Fibroblast of mammary gland (primary cell): ENCODE measurements around the gene OR1K1.
"Not testable (repeated sequence)": the region's sequence is repeated elsewhere in the genome, so short reads cannot be mapped to it uniquely, and the experiment has no call there.

Source experiments
- DNase-seq: peaks from one replicate; pipeline ENCODE4 v3.0.0-alpha.2; 2010; ENCODE audit warnings: low read depth
- H3K4me3 ChIP-seq: 2 replicates; pipeline ENCODE4 v1.5.1; 2011; ENCODE audit warnings: low read depth, mild to moderate bottlenecking, low read length, moderate library complexity; ENCODE audit not compliant: control insufficient read depth
- TF ChIP-seq, protein P1 (sequence below): conservative IDR thresholded peaks from 2 replicates; pipeline ENCODE4 v1.5.1; 2011; ENCODE audit warnings: low read depth, low read length, inconsistent platforms; ENCODE audit not compliant: control insufficient read depth, insufficient read depth

The OR1K1 gene

DNA sequence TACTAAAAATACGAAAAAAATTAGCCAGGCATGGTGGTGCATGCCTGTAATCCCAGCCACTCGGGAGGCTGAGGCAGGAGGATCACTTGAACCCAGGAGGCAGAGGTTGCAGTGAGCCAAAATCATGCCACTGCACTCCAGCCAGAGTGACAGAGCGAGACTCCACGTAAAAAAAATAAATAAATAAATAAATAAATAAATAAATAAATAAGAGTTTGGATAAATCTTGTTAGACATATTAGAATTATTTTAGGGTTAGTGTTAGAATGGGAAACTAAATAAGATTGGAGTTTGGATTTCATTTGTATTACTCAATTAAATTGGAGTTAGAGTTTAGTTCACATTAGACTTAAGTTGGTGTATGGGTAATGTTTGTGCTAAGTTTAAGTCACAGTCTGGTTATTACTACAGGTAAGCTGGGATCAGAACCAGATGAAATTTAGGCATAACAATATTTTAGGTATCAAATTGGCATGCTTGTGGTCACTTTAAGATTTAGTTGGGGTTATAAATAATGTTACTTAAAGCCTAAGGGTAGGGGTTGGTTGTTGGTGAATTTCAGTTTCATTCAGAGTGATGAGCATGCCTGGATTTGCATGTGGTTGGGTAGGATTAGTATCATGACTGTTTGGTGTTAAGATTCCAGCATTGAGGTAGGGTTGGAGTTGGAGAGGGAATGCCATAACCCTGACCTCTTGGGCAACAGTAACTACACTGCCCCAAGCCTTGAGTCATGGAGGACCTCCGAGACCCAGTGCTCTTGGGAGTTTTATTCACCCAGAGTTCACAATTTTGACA lies 7.9 kb upstream of the OR1K1 start:
- TF ChIP-seq, protein P1, sequence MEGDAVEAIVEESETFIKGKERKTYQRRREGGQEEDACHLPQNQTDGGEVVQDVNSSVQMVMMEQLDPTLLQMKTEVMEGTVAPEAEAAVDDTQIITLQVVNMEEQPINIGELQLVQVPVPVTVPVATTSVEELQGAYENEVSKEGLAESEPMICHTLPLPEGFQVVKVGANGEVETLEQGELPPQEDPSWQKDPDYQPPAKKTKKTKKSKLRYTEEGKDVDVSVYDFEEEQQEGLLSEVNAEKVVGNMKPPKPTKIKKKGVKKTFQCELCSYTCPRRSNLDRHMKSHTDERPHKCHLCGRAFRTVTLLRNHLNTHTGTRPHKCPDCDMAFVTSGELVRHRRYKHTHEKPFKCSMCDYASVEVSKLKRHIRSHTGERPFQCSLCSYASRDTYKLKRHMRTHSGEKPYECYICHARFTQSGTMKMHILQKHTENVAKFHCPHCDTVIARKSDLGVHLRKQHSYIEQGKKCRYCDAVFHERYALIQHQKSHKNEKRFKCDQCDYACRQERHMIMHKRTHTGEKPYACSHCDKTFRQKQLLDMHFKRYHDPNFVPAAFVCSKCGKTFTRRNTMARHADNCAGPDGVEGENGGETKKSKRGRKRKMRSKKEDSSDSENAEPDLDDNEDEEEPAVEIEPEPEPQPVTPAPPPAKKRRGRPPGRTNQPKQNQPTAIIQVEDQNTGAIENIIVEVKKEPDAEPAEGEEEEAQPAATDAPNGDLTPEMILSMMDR: no peak
- DNase-seq: no peak
- no peak overlapping the region for H3K4me3 ChIP-seq

DNA sequence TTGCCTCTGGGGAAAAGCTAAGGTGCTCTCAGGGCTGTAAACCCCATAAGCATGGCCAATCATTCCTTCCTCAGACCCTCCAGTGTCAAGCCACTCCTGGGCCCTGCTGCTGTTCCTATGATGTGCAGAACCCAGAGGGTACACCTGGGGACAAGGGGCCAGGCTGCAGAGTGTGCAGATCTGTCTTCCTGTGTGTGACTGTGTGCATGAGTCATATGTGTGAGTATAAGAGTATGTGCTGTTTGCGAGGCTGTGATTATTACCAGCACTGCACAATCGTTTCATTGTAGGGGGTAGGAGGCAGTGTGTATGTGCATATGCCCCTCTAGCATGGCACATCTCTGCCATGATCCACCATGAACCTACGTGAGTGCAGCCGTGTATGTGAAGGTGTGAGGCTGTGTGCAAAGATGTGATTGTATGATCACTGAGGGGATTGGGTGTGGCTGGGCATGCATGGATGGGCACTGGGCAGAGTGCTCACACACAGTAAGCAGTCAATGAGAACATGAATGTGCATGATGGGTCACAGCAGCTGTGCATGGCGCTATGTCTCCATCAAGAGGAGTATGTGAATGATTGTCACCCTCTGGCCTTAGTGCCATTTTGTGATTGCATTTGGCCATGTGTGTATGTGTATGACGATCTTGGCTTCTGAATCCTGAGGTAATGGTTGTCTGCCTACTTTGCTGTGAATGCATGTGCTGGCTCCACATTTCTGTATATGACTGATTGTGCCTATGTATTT lies 2.4 kb upstream of the OR1K1 start:
- no peak overlapping the region for H3K4me3 ChIP-seq
- TF ChIP-seq, protein P1: no peak
- peak; percentile 9 for DNase-seq

DNA sequence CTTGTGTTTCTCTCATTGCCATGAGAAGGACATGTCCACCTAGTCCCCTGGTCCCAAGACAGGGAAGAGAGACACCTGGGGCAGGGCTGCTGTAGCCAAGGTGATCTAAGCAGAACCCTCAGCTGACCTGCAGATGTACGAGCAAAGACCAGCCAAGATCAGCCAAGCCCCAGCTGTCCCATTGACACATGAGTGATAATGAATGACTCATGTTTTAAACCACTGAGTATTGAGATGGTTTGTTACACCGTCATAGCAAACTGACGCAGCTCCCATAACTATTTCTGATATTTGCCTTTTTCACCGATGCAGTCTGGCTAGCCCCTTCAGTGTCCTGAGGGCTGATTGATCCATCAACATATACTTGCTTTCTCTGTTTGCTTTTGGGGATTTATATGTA lies 6.7 kb downstream of the OR1K1 start:
- no peak overlapping the region for H3K4me3 ChIP-seq
- DNase-seq: peak; percentile 53
- TF ChIP-seq, protein P1: no peak

DNA sequence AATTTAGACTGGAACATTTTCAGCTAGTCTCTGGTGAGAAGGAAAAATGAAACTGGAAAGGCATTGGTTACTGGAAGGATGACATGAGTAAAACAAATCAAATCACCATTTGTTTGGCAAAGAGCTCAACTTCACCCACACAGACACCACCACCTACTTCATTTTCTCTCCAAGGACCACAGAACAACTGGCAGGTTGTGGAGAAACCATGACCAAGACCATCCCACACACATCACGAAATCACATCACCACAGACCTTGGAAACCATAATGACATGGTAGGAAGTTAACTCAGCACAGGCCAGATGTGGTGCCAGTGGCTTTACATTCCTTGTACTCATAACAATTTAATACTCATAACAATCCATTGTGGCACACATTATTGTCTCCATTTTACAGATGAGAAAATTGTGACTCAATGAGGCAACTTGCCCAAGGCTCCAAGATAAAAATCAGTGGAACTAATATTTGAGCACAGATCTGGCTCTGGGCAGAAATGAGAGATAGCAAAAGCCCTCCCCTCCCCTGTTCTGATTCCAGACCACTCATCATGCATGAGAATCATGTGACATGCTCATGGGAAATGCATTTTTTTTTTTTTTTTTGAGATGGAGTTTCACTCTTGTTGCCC lies 7.5 kb downstream of the OR1K1 start:
- TF ChIP-seq, protein P1: no peak
- DNase-seq: peak; percentile 67
- no peak overlapping the region for H3K4me3 ChIP-seq

DNA sequence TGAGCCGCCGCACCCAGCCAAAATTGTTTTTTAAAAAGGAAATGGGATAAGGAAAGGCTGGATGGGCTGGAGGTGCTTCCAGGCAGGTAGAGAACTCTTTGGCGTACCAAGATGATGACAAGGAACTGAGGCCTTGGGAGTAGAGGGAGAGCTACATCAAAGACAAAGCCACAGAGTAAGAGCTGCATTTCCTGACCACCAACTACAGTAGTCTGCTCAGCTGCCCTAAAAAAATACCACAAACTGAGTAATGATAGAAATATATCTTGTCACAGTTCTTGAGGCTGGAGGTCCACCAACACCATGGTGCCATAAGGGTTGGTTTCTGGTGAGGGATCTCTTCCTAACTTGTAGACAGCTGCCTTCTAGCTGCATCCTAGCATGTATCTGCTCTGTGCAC lies 8.2 kb downstream of the OR1K1 start:
- DNase-seq: no peak
- TF ChIP-seq, protein P1: no peak
- H3K4me3 ChIP-seq: no peak overlapping the region

DNA sequence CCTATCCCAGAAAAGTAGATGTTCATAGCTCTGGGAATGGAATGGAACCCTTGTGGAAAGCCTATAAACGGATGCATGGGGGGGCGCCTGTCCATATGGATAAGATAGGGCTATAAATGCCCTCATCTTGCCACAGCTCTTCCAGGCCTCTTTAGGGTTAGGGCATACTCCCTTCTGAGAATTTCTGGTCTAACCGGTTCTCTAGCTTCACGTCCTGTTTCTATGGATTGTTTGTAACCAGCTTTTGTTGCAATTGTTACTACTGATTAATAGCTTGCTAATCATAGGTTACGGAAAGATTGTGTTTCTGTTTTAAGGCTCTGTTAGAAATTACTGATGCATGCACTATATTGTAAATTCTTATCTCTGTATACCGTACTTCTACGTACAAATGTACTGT lies 9.3 kb downstream of the OR1K1 start:
- DNase-seq, H3K4me3 ChIP-seq: not testable (repeated sequence)
